ENCODE data around the gene C2CD4D.

Gene C2CD4D

DNA sequence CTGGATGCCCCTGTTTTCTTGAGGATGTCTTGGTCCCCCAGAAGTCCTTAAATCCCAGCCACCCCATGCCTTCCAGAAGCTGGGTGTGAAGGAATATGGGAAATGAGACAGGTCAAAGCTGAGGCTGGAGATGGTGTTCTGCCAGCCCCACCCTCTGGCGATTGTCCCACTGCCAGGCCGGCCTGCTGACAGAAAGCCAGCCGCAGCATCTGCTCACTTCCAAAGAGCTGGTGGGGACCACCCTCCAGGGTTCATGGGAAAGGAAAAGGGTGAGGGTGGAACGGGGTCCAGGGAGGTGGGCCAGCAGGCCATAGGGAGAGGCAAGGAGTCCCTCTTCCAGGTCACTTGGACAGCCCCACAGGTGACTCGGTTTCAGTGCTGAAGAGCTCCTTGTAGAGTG is 32.5 kb downstream of the C2CD4D start:
- TF ChIP-seq, protein P1, sequence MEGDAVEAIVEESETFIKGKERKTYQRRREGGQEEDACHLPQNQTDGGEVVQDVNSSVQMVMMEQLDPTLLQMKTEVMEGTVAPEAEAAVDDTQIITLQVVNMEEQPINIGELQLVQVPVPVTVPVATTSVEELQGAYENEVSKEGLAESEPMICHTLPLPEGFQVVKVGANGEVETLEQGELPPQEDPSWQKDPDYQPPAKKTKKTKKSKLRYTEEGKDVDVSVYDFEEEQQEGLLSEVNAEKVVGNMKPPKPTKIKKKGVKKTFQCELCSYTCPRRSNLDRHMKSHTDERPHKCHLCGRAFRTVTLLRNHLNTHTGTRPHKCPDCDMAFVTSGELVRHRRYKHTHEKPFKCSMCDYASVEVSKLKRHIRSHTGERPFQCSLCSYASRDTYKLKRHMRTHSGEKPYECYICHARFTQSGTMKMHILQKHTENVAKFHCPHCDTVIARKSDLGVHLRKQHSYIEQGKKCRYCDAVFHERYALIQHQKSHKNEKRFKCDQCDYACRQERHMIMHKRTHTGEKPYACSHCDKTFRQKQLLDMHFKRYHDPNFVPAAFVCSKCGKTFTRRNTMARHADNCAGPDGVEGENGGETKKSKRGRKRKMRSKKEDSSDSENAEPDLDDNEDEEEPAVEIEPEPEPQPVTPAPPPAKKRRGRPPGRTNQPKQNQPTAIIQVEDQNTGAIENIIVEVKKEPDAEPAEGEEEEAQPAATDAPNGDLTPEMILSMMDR (IDR thresholded peaks at IDR 0.05; ENCODE audit: low read length, missing control alignments), result no peak
- H3K4me3 ChIP-seq (replicated peaks; ENCODE audit: low read depth, low read length), result no peak overlapping the region
- no peak for DNase-seq (ENCODE audit: low read depth)

DNA sequence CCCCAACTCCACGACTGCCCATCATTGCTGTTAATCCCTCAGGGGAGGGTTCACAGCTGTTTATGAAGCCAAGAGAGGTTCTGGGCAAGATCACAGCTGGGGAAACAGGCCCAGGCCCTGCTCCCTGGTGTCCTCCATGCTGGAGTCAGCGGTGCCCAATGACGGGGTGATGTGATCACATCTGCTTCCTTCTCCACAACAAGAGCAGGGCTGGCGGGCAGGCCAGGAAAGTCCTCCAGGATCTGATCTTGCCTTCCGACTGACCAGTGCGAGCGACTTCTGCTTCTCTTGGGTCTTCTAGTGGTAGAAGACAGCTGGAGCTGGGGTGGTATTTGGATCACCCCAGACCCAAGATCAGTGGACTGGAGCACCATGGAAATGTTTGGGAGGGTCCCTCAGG is 33.5 kb downstream of the C2CD4D start:
- no peak overlapping the region for H3K4me3 ChIP-seq (replicated peaks; ENCODE audit: low read depth, low read length)
- DNase-seq (ENCODE audit: low read depth), result no peak
- TF ChIP-seq, protein P1 (IDR thresholded peaks at IDR 0.05; ENCODE audit: low read length, missing control alignments), result no peak

DNA sequence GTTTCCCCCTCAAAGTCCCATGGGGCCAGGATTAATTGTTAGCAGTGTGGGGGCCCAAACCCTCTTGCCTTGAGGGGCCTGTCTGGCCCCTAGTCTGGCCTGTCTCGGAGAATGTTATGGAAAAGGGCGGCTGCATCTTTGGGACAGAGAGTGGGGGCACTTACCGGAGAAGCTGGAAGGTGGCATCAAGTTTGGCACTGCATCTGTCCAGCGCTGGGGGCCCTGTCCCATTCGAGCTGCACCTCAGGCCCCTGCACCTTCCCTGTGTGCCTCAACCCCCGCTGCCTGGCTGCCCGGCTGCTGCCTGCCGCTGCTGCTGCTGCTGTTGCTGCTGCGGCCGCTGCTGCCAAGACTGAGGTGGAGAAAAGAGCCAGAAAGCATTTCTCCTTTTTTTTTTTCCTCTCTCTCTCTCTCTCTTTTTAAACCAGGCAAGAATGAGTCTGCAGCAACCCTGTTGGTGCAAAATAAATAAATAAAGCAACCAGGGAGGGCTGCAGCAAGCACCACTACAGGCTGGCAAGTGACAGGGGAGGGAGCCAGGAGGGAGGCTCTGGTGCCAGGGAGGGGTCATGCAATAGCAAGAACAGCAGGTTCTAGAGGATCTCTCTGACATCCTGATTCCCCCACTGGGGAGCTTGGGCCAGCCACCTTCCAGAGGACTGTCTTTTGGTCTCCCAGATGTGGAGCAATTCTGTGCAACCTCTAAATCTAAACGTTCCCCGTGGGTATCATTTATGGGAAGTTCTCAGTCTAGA is 34.4 kb downstream of the C2CD4D start, which contains the start of gene LINGO4:
Gene LINGO4 (minus strand): TSS at position 354 of the 755 bp plus-strand sequence. CDS start 2,715 bp downstream, outside the sequence.
- no peak within 1 kb of the TSS for H3K4me3 ChIP-seq (replicated peaks; ENCODE audit: low read depth, low read length)
- TF ChIP-seq, protein P1 (IDR thresholded peaks at IDR 0.05; ENCODE audit: low read length, missing control alignments), result no peak
- no peak for DNase-seq (ENCODE audit: low read depth)

DNA sequence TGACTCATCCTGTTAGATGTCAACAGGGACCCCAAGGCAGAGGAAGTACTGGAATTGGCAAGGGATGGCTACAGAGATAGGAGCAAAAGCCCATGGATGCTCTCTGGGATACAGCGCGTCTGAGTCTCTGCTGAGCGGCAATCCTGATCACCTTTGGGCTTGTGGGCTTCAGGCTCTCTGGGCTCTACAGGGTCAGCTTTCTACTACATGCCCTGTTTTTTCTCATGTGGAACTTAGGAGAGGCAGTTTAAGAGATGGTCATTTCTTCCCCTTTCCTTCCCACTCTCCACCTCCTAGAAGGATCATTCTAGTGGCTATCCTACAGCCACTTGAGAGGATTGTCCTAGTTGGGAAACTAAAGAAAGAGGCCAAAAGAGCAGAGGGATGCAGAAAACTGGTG is 35.7 kb downstream of the C2CD4D start:
- TF ChIP-seq, protein P1 (IDR thresholded peaks at IDR 0.05; ENCODE audit: low read length, missing control alignments), result no peak
- DNase-seq (ENCODE audit: low read depth), result no peak
- no peak overlapping the region for H3K4me3 ChIP-seq (replicated peaks; ENCODE audit: low read depth, low read length)

DNA sequence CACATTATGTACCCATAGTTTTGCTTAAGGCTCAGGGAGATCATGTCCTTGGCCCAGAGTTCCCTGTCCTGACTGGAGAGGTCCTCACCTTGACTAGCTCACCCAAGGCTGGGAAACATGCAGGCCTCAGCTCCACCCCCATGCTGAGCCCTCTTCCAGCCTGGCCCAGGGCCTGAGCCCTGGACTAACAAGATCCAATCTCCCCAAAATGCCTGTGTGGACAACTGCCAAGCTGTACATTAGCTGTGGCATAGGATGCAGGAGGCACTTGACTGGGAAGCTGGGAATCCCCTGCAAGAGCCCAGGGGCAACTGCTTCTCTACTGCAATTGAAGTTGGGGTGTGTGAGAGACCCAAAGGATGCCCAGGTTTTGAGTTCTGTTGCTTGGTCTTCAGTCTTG is 36.5 kb downstream of the C2CD4D start:
- TF ChIP-seq, protein P1 (IDR thresholded peaks at IDR 0.05; ENCODE audit: low read length, missing control alignments), result no peak
- no peak overlapping the region for H3K4me3 ChIP-seq (replicated peaks; ENCODE audit: low read depth, low read length)
- no peak for DNase-seq (ENCODE audit: low read depth)

DNA sequence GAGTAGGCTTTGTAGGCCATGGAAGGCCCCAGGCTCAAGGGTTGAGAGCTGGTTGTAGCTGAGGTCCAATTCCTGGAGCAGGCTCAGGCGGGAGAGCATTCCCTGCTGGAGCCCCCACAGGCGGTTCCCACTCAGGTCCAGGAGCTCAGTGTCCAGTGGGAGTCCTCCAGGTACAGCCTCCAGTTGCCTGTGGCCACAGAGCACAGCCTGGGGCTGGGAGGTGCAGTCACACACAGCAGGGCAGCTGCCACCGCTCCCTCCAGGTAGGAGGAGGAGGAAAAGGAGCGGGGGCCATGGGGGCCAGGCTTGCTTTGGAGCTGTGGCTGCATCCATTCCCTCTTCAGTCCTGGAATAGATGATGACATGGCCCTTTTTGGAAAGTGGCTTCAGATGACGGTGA is 37.2 kb downstream of the C2CD4D start:
- TF ChIP-seq, protein P1 (IDR thresholded peaks at IDR 0.05; ENCODE audit: low read length, missing control alignments), result no peak
- no peak overlapping the region for H3K4me3 ChIP-seq (replicated peaks; ENCODE audit: low read depth, low read length)
- DNase-seq (ENCODE audit: low read depth), result no peak

DNA sequence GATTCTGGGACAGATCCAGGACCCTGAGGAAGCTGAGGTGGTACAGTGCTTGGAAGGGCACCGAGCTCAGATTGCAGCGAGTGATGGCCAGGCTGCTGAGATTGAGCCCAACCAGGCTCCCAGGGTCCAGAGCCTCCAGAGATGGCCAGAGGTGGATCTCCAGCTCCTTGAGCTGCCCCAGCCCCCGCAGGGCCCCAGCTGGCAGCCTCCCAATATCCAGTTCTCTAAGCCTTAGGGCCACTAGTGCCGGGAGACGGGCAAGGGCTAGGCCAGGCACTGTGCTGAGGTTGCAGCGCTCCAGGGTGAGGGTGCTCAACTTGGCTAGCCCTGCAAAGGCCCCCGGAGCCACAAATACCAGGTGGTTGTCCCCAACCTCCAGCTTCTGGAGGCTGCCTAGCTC is 37.8 kb downstream of the C2CD4D start:
- TF ChIP-seq, protein P1 (IDR thresholded peaks at IDR 0.05; ENCODE audit: low read length, missing control alignments), result no peak
- H3K4me3 ChIP-seq (replicated peaks; ENCODE audit: low read depth, low read length), result no peak overlapping the region
- DNase-seq (ENCODE audit: low read depth), result no peak
